GM18951 (cell line): ENCODE results near the gene MRFAP1.

Experiments used
- POLR2A ChIP-seq: IDR thresholded peaks from 4 replicates; pipeline ENCODE4 v1.6.1; 2011; ENCODE audit warnings: mild to moderate bottlenecking; ENCODE audit not compliant: insufficient read length, insufficient read depth; ENCODE audit errors: extremely low read depth
- in situ Hi-C: fragments of 300-500 bp; cut with MboI; formaldehyde crosslinking; loops from one replicate; pipeline ENCODE4 v1.12.0; 2022; ENCODE audit warnings: low sequenced_read_pairs, mixed read lengths, inconsistent platforms; ENCODE audit not compliant: unreplicated experiment

MRFAP1 gene

GRCh38 chr4:6689506-6689960, 49.0 kb downstream of the MRFAP1 start:
- no peak for TF ChIP-seq POLR2A
- in situ Hi-C loops = no loop called here
